Mesothelial cell of epicardium (in vitro differentiated cells): ENCODE data around the gene KIFC3. TPM values are rescaled to one million over a fixed set of nuclear protein-coding genes. Genes with fewer than 3 reads are reported as not detected.
A peak's percentile ranks its signal among the peaks of the same experiment; 100 is the strongest.

ENCODE experiments used
- DNase-seq, 2 experiments: peaks; one replicate each; pipeline ENCODE4 v3.0.0; 2021; ENCODE audit warnings: low spot score in 2 of 2; ENCODE audit not compliant: unreplicated experiment in 2 of 2
- H3K27ac Mint-ChIP-seq: 2 replicates; pipeline ENCODE4 v1.8.0; 2021; ENCODE audit warnings: mixed read lengths
- H3K27me3 Mint-ChIP-seq: 2 replicates; pipeline ENCODE4 v1.8.0; 2021; ENCODE audit warnings: low read depth, mixed read lengths
- H3K36me3 Mint-ChIP-seq: 2 replicates; pipeline ENCODE4 v1.8.0; 2021; ENCODE audit warnings: mixed read lengths
- H3K4me1 Mint-ChIP-seq: 2 replicates; pipeline ENCODE4 v1.8.0; 2021; ENCODE audit warnings: mixed read lengths
- H3K4me3 Mint-ChIP-seq: 2 replicates; pipeline ENCODE4 v1.8.0; 2021; ENCODE audit warnings: mild to moderate bottlenecking, moderate library complexity, mixed read lengths
- H3K9me3 Mint-ChIP-seq: 2 replicates; pipeline ENCODE4 v1.8.0; 2021; ENCODE audit warnings: mixed read lengths
- total RNA-seq: library from RNA; stranded (reverse); gene quantifications from 3 replicates; pipeline ENCODE4 v1.2.1, GENCODE V29; 2021
- TF ChIP-seq, protein P1 (sequence below): fragments of 200-600 bp; sonication (generic); IDR thresholded peaks from one replicate; pipeline ENCODE4 v1.5.0; 2021; ENCODE audit warnings: antibody characterized with exemption; ENCODE audit not compliant: unreplicated experiment

Gene KIFC3
- total RNA-seq, 1 donor from 2014 or later, result 38.7 TPM

- Mint-ChIP-seq H3K9me3 (peaks cover 5% of the 10 kb centered on the region), H3K4me3 (no peak overlapping the region)
Observed at GRCh38 chr16:57778658-57779057, 23.6 kb downstream of the KIFC3 start.

DNA sequence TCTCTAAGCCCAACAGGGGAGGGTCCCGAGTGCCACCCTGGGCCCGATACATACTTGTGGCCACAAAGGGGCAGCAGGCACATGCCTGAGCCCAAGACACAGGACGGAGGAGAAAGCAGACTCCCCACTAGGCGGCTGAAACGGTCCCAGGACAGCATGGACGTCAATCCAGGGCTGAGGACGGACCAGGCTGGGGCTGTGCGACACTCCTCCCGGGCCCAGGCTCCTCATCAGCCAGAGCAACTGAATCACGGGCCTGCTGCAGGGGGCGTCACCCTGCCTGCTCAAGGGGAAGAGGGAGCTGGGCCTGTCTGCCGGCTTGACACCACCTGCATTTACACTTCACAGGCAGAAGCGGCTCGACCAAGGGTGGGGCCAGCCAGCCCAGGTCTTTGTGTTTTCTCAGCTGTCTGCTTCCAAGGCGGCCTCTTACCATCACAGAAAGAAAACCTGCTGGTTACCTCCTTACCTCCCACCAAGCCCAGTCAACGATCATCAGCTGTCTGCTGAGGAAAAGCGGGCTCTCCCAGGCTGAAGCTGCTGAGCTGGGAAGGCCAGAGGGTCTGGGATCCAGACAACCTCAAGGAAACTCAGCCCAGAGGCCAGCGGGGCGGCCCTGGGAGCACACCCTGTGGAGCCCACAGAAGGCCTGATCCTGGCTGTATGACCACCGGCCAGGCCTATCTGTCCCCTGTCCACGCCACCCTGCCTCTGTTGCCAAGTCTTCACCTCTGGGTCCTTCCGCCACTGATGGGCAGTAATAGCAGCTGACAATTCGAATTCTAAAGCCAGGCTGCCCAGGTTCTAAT lies 26.4 kb downstream of the KIFC3 start:
- Mint-ChIP-seq H3K4me3 (no peak overlapping the region), H3K27ac (no peak overlapping the region)

More at GRCh38 chr16:57778658-57779057, 23.6 kb downstream of the KIFC3 start:
- Mint-ChIP-seq H3K27ac (no peak overlapping the region), H3K36me3 (peaks cover 13% of the 10 kb centered on the region), H3K4me1 (peaks cover 4% of the 10 kb centered on the region), H3K27me3 (no peaks in the 10 kb centered on the region)
- no peak for DNase-seq
- TF ChIP-seq, protein P1, sequence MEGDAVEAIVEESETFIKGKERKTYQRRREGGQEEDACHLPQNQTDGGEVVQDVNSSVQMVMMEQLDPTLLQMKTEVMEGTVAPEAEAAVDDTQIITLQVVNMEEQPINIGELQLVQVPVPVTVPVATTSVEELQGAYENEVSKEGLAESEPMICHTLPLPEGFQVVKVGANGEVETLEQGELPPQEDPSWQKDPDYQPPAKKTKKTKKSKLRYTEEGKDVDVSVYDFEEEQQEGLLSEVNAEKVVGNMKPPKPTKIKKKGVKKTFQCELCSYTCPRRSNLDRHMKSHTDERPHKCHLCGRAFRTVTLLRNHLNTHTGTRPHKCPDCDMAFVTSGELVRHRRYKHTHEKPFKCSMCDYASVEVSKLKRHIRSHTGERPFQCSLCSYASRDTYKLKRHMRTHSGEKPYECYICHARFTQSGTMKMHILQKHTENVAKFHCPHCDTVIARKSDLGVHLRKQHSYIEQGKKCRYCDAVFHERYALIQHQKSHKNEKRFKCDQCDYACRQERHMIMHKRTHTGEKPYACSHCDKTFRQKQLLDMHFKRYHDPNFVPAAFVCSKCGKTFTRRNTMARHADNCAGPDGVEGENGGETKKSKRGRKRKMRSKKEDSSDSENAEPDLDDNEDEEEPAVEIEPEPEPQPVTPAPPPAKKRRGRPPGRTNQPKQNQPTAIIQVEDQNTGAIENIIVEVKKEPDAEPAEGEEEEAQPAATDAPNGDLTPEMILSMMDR, result no peak

GRCh38 chr16:57774705-57775285 lies 27.5 kb downstream of the KIFC3 start:
- no peaks in the 10 kb centered on the region for H3K27me3 Mint-ChIP-seq
- no peak overlapping the region for H3K27ac Mint-ChIP-seq

More for the DNA sequence above, 26.4 kb downstream of the KIFC3 start:
- DNase-seq, result peak in 1 of 2 experiments; percentile 65
- H3K36me3 Mint-ChIP-seq, result peaks cover 13% of the 10 kb centered on the region
- no peaks in the 10 kb centered on the region for H3K27me3 Mint-ChIP-seq
- TF ChIP-seq, protein P1, result peak; percentile 40
- peaks cover 4% of the 10 kb centered on the region for H3K4me1 Mint-ChIP-seq
- H3K9me3 Mint-ChIP-seq, result peaks cover 5% of the 10 kb centered on the region

GRCh38 chr16:57773655-57774295 lies 28.5 kb downstream of the KIFC3 start:
- peaks cover 4% of the 10 kb centered on the region for H3K4me1 Mint-ChIP-seq
- no peak overlapping the region for H3K4me3 Mint-ChIP-seq
- no peaks in the 10 kb centered on the region for H3K27me3 Mint-ChIP-seq
- no peaks in the 10 kb centered on the region for H3K9me3 Mint-ChIP-seq
- TF ChIP-seq, protein P1, result no peak
- H3K27ac Mint-ChIP-seq, result no peak overlapping the region
- no peak for DNase-seq
- peaks cover 11% of the 10 kb centered on the region for H3K36me3 Mint-ChIP-seq

More at GRCh38 chr16:57774705-57775285, 27.5 kb downstream of the KIFC3 start:
- TF ChIP-seq, protein P1, result no peak
- DNase-seq, result no peak
- Mint-ChIP-seq H3K4me1 (peaks cover 4% of the 10 kb centered on the region), H3K4me3 (no peak overlapping the region), H3K9me3 (peaks cover 5% of the 10 kb centered on the region), H3K36me3 (peaks cover 17% of the 10 kb centered on the region)

- Mint-ChIP-seq H3K9me3 (no peaks in the 10 kb centered on the region), H3K27ac (no peak overlapping the region), H3K27me3 (no peaks in the 10 kb centered on the region), H3K4me3 (no peak overlapping the region), H3K4me1 (peaks cover 4% of the 10 kb centered on the region), H3K36me3 (peaks cover 4% of the 10 kb centered on the region)
- TF ChIP-seq, protein P1, result no peak
- no peak for DNase-seq
Observed at GRCh38 chr16:57773019-57773418, 29.3 kb downstream of the KIFC3 start.
